CD14-positive monocyte (primary cell): ENCODE data around the gene GRID1. TPM values are rescaled to one million over a fixed set of nuclear protein-coding genes. Genes with fewer than 3 reads are reported as not detected.

Experiments
- DNase-seq, 3 donors: peaks; one replicate each; pipeline ENCODE4 v3.0.0-alpha.2; 2011 to 2022
- H2AFZ ChIP-seq: 2 replicates; pipeline ENCODE4 v1.6.0; 2012; ENCODE audit warnings: mild to moderate bottlenecking, low read depth, low read length, inconsistent platforms; ENCODE audit not compliant: insufficient read depth, poor library complexity, severe bottlenecking
- H3K27ac ChIP-seq, 2 donors: 1 replicate in 1 of 2; 2 replicates in 1 of 2; pipeline ENCODE4 v1.5.1; 2012 to 2013; ENCODE audit warnings: low read length in 2 of 2, control low read depth in 1 of 2, inconsistent platforms in 1 of 2, low read depth in 1 of 2, mild to moderate bottlenecking in 1 of 2
- H3K27me3 ChIP-seq, 2 donors: one replicate each; pipeline versions ENCODE4 v1.6.0 to v1.6.1; 2011 to 2013; ENCODE audit warnings: low read length in 2 of 2; ENCODE audit not compliant: control insufficient read depth in 2 of 2, insufficient read depth in 2 of 2
- H3K36me3 ChIP-seq, 2 donors: replicated peaks in 1 of 2; 1 replicate in 1 of 2; 2 replicates in 1 of 2; pipeline versions ENCODE4 v1.5.1 to v1.6.1; 2012 to 2013; ENCODE audit warnings: low read length in 2 of 2, control low read depth in 1 of 2, inconsistent platforms in 1 of 2, mild to moderate bottlenecking in 1 of 2; ENCODE audit not compliant: insufficient read depth in 2 of 2, control insufficient read depth in 1 of 2
- H3K4me1 ChIP-seq, 2 donors: 1 replicate in 1 of 2; 2 replicates in 1 of 2; pipeline versions ENCODE4 v1.5.1 to v1.6.1; 2012 to 2013; ENCODE audit warnings: low read length in 2 of 2, control low read depth in 1 of 2, inconsistent platforms in 1 of 2, mild to moderate bottlenecking in 1 of 2, moderate library complexity in 1 of 2; ENCODE audit not compliant: insufficient read depth in 2 of 2, control insufficient read depth in 1 of 2
- H3K4me2 ChIP-seq: replicated peaks from 2 replicates; pipeline ENCODE3; 2012; ENCODE audit warnings: low read length, moderate library complexity, mild to moderate bottlenecking; ENCODE audit not compliant: poor library complexity, severe bottlenecking; ENCODE audit errors: extremely low read depth
- H3K4me3 ChIP-seq, 3 experiments: fragments of 200-600 bp in 1 of 3; sonication (generic) in 1 of 3; replicated peaks in 1 of 3; 1 replicate in 2 of 3; 2 replicates in 1 of 3; pipeline ENCODE4 v1.5.1; 2011 to 2013; ENCODE audit warnings: low read length in 3 of 3, mild to moderate bottlenecking in 3 of 3, control low read depth in 2 of 3, low read depth in 2 of 3, inconsistent platforms in 1 of 3, moderate library complexity in 1 of 3
- H3K79me2 ChIP-seq: 2 replicates; pipeline ENCODE4 v1.6.0; 2012; ENCODE audit warnings: mild to moderate bottlenecking, control low read depth, inconsistent platforms, low read length, moderate library complexity; ENCODE audit not compliant: insufficient read depth
- H3K9ac ChIP-seq: 2 replicates; pipeline ENCODE4 v1.6.0; 2017; ENCODE audit warnings: low read length, mild to moderate bottlenecking; ENCODE audit not compliant: insufficient read depth, poor library complexity, severe bottlenecking
- H3K9me3 ChIP-seq, 2 donors: replicated peaks in 1 of 2; 1 replicate in 1 of 2; 2 replicates in 1 of 2; pipeline versions ENCODE4 v1.5.1 to v1.6.1; 2012 to 2013; ENCODE audit warnings: low read length in 2 of 2, control low read depth in 1 of 2; ENCODE audit not compliant: control insufficient read depth in 1 of 2, insufficient read depth in 1 of 2
- H4K20me1 ChIP-seq: 2 replicates; pipeline ENCODE4 v1.6.0; 2012; ENCODE audit warnings: mild to moderate bottlenecking, low read length, control low read depth, moderate library complexity; ENCODE audit not compliant: insufficient read depth
- H3K27ac Mint-ChIP-seq, 7 donors: one replicate each; pipeline ENCODE4 v1.8.0; 2020; ENCODE audit warnings: mild to moderate bottlenecking in 7 of 7, mixed read lengths in 7 of 7, moderate library complexity in 6 of 7, inconsistent platforms in 2 of 7
- H3K27me3 Mint-ChIP-seq, 3 donors: one replicate each; pipeline ENCODE4 v1.8.0; 2021 to 2022; ENCODE audit warnings: low read depth in 3 of 3, mild to moderate bottlenecking in 3 of 3, mixed read lengths in 3 of 3, moderate library complexity in 3 of 3, inconsistent platforms in 1 of 3
- H3K36me3 Mint-ChIP-seq, 2 donors: one replicate each; pipeline ENCODE4 v1.8.0; 2020; ENCODE audit warnings: mixed read lengths in 2 of 2, inconsistent platforms in 1 of 2, mild to moderate bottlenecking in 1 of 2
- H3K4me1 Mint-ChIP-seq: one replicate; pipeline ENCODE4 v1.8.0; 2020; ENCODE audit warnings: mild to moderate bottlenecking, mixed read lengths
- H3K4me3 Mint-ChIP-seq, 2 donors: one replicate each; pipeline ENCODE4 v1.8.0; 2020; ENCODE audit warnings: mild to moderate bottlenecking in 2 of 2, mixed read lengths in 2 of 2, moderate library complexity in 1 of 2
- H3K9me3 Mint-ChIP-seq, 7 donors: one replicate each; pipeline ENCODE4 v1.8.0; 2020 to 2022; ENCODE audit warnings: mixed read lengths in 7 of 7, mild to moderate bottlenecking in 6 of 7, moderate library complexity in 6 of 7, inconsistent platforms in 2 of 7
- WGBS: methylation state at CpG from one replicate; pipeline ENCODE4 v1.1.5; 2013; ENCODE audit warnings: missing lambda C conversion rate; ENCODE audit not compliant: insufficient coverage; 5-methylcytosine and 5-hydroxymethylcytosine counted together
- intact Hi-C, 2 donors: fragments of 100-400 bp; cut with micrococcal nuclease; formaldehyde crosslinking; loops; one replicate each; pipeline versions ENCODE4 v1.15.0 to v1.15.1; 2023
- polyA plus RNA-seq, 3 donors: library from polyadenylated mRNA; depleted of rRNA in 1 of 3; unstranded in 2 of 3; stranded (reverse) in 1 of 3; fragments of 300-500 nt in 2 of 3; fragments of >200 nt in 1 of 3; fragmentation: Illumina TruSeq in 2 of 3; gene quantifications; 1 replicate in 2 of 3; 2 replicates in 1 of 3; pipeline ENCODE4 v1.2.3, GENCODE V29; 2012 to 2021
- TF ChIP-seq, protein P1 (sequence below): fragments of 200-600 bp; IDR thresholded peaks from one replicate; pipeline ENCODE4 v1.8.0; 2022; ENCODE audit warnings: antibody characterized with exemption, mild to moderate bottlenecking

The GRID1 gene
- polyA plus RNA-seq, 3 donors, result not detected

DNA sequence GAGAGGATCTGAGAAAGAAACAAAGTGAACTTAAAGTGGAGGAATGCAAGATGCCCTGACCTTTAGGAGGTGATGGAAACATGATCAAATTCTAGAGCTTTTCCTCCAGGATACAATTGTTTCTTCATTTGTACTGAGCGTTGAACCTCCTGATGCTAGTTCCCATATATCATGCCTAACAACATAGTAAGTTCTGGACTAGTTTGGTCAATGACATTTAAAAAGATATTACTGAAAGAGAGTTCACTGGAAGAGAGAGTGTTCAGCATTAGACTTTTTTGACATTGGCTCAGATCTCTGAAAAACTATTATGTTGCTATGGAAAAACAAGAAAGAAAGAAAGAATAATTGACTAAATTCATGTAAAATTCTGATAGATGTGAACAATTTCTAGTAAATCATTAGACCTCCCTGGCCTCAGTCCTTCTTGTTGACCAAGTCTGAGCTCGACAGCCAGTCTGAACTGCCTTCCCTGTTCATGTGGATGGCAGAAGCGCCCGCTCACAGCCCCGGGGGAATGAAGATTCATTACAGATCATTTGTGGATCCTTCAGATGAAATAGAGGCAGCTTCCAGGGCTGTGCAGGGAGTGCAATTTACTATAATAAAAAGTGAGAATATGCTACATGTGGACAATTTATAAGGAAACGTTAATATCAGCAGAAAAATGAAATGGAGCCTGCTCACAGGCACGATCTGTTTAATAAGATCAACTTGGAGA, 442.1 kb downstream of the GRID1 start:
- no peaks in the 10 kb centered on the region for H3K4me1 ChIP-seq
- intact Hi-C loops, result no loop called here
- H3K79me2 ChIP-seq, result no peaks in the 10 kb centered on the region
- Mint-ChIP-seq H3K4me1 (no peaks in the 10 kb centered on the region), H3K4me3 (no peak overlapping the region), H3K36me3 (no peaks in the 10 kb centered on the region), H3K27ac (no peak overlapping the region), H3K27me3 (peaks cover 0 to 6% (median 2%) of the 10 kb centered on the region in 3 donors), H3K9me3 (peaks cover 0 to 2% (median 0%) of the 10 kb centered on the region in 7 donors)
- no peaks in the 10 kb centered on the region for H3K36me3 ChIP-seq
- H3K4me3 ChIP-seq, result no peak overlapping the region
- no peaks in the 10 kb centered on the region for H3K9me3 ChIP-seq
- no peak overlapping the region for H3K9ac ChIP-seq
- WGBS, result 87% methylated on average over 3 of the region's 7 CpGs
- DNase-seq, result no peak
- H3K27me3 ChIP-seq, result no peaks in the 10 kb centered on the region
- H3K27ac ChIP-seq, result no peak overlapping the region
- TF ChIP-seq, protein P1, sequence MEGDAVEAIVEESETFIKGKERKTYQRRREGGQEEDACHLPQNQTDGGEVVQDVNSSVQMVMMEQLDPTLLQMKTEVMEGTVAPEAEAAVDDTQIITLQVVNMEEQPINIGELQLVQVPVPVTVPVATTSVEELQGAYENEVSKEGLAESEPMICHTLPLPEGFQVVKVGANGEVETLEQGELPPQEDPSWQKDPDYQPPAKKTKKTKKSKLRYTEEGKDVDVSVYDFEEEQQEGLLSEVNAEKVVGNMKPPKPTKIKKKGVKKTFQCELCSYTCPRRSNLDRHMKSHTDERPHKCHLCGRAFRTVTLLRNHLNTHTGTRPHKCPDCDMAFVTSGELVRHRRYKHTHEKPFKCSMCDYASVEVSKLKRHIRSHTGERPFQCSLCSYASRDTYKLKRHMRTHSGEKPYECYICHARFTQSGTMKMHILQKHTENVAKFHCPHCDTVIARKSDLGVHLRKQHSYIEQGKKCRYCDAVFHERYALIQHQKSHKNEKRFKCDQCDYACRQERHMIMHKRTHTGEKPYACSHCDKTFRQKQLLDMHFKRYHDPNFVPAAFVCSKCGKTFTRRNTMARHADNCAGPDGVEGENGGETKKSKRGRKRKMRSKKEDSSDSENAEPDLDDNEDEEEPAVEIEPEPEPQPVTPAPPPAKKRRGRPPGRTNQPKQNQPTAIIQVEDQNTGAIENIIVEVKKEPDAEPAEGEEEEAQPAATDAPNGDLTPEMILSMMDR, result no peak
- no peak overlapping the region for H2AFZ ChIP-seq
- no peaks in the 10 kb centered on the region for H4K20me1 ChIP-seq
- H3K4me2 ChIP-seq, result no peak overlapping the region

DNA sequence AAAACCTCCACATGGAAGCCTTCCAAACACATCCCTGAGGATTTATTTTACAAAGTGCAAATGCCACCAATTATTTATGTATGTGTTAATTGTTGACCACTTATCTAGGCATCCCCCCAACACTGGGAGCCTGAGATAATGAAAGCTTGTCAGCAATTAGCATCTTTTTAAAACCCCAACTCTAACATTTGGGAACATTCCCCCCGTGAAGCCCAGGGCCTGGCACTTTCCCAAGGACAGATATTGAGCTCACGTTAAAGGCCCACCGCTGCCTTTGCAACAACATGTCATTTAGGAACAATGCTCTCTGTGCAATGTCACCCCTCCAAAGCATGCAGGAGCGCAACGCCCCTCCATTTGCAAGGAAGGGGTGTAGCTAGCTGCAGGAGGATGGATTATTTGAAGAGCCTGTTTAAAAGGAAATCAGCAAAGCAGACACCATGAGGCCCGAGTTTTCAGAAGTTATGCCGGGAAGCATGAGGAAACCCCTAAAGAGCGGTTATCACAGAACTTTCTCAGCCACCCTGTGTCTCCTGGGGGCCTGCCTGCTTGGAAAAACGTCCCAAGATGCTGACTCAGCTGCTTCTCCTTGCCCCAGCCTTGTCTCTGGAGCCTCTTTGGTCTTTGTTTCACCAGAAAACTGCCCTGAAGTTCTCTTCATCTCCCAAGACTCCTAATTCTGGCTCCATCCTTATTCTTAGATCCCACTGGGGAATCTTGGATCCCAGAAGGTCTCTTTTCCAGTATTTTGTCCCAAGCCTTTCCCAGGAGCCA, 444.1 kb downstream of the GRID1 start:
- Histone ChIP-seq H3K27ac (no peak overlapping the region), H3K27me3 (no peaks in the 10 kb centered on the region), H3K36me3 (no peaks in the 10 kb centered on the region), H3K9ac (no peak overlapping the region), H3K79me2 (no peaks in the 10 kb centered on the region), H2AFZ (no peak overlapping the region), H3K4me1 (no peaks in the 10 kb centered on the region), H3K4me3 (no peak overlapping the region), H3K4me2 (no peak overlapping the region), H4K20me1 (no peaks in the 10 kb centered on the region), H3K9me3 (no peaks in the 10 kb centered on the region)
- Mint-ChIP-seq H3K27me3 (peaks cover 0 to 6% (median 2%) of the 10 kb centered on the region in 3 donors), H3K36me3 (no peaks in the 10 kb centered on the region), H3K27ac (no peak overlapping the region), H3K4me1 (no peaks in the 10 kb centered on the region), H3K4me3 (no peak overlapping the region), H3K9me3 (no peaks in the 10 kb centered on the region)
- TF ChIP-seq, protein P1, result no peak
- no peak for DNase-seq
- 71% methylated on average over 7 of the region's 9 CpGs for WGBS
- intact Hi-C loops, result no loop called here
